C4-2B (cell line): ENCODE results near the gene SHISA8.

ENCODE experiments used
- H3K27ac ChIP-seq: fragments of 450-650 bp; 2 replicates; pipeline ENCODE4 v1.5.1; 2017
- CTCF ChIP-seq: fragments of 450-650 bp; conservative IDR thresholded peaks from 2 replicates; pipeline ENCODE4 v1.5.1; 2017; ENCODE audit warnings: mild to moderate bottlenecking
- ZFX ChIP-seq: fragments of 450-650 bp; IDR thresholded peaks from 2 replicates; pipeline ENCODE4 v1.6.1; 2017

SHISA8 gene

DNA sequence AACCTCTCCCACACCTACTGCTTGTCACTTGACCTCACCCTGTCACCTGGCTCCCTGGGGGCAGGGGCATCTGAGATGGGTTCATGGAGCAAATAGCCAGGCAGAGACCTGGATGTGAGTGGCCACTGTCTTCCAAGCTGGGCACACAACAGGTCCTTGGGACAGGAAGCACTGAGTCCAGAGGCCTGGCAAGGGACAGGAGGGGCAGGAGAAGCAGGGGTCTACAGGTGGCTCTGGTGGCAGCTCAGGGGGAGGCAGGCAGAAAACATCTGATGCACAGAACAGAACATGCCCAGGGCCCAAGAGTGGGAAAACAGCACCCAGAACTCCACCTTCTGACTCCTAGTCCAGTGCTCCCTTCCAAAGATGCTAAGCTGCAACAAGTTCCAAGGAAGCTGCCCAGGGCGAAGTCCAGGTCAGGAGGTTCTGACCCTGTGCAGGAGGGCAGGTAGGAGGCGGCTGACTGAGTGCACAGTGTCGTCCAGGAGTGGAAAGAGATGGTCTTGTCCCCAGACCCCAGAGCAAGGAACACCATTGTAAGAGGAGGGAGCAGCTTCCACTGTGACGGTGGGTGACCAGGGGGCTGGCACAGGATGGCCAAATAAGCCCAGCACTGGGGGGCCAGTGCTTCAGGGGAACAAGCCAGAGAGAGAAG is 8.2 kb upstream of the SHISA8 start:
- TF ChIP-seq ZFX (no peak), CTCF (no peak)

DNA sequence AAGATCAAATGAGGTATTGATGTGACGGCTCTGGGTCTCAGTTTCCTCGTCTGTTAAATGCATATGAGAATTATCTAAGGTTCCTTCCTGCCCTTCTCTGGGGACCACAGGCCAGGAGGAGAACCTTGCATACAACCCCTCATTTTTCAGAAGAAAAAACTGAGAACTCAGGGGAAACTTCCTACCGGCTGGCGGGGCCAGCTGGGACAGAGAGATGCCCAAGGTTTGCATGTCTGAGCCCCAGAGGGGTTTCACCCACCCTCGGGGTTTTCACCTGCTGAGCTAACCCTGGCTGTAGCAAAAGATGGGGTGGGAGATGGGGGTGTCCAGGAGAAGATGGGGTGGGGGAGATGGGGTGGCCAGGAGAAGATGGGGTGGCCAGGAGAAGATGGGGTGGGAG is 7.5 kb upstream of the SHISA8 start:
- TF ChIP-seq CTCF (no peak), ZFX (no peak)
- H3K27ac ChIP-seq, result no peak overlapping the region

More for the DNA sequence above, 8.2 kb upstream of the SHISA8 start:
- no peak overlapping the region for H3K27ac ChIP-seq

DNA sequence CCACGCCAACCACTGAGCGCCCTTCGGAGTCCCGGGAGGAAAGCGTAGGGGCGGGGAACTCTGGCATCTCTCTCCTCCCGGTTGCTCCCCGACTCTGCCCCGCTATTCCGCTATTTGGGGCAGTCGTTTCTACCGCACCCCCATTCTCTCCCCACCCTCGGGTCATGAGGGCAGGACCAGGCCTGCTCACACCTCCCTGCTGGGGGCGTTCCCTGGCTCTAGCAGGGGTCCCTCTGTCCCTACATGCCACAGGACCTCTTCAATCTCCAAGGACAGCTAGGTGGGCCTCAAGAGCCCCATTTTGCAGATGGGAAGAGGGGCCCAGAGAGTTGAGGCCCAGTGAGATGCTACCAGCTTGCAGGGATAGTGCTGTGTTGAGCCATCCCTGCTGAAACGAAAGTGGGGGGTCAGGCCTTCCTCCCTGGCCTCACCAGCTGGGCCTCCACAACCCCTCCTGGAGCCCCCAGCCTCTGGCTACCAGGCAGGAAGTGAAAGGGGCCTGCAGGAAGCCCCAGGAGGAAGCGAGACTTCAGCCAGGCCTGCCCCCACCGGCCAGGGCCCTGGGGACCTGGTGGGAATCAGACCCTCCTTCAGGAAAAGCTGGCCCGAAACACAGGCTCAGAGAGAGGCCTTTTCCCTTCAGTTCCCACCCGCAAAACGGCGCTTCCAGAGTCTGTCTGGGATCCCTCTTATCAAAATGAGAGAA is 5.5 kb upstream of the SHISA8 start:
- H3K27ac ChIP-seq, result no peak overlapping the region
- TF ChIP-seq ZFX (no peak), CTCF (no peak)

DNA sequence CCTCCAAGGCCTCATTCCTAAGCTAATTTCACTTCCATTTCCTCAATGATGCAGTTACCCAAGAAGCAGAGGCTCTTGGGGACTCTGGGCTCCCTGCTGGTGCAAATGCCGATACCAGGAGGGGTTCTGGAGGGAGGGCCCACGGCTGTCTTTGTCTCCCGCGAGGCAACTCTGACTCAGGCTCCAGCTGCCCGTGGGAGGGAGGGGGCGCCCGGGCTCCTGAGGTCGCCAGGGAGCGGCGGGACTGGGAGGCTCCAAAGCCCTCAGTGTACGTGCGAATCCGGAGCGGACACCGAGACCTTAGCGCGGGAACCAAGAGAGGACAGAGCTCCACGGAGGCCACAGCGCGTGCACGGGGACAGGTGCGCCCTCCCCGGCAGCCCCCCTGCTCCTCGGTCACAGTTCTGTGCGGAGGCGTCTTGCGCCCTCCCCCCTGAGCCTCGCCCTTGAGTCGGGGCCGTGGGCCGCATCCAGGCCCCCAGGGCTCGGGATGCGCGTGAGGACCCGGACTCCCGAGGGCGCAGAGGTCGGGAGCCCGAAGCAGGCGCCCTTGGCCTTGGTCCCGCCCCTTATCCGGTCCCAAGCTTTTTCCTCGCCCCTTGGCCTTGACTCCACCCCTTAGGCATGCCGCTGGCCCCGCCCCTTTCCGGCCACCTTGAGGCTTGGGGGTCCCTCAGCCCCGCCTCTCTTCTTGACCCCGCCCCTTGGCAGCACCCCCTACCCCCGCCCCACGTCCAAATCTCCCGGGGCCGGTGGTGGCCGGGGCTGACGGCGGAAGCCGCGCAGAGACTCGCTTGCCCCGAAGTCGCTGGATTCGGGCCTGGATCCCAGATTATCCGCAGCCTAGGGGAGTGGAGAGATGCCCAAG is 4.7 kb upstream of the SHISA8 start:
- TF ChIP-seq CTCF, result no peak
- TF ChIP-seq ZFX, result no peak
- no peak overlapping the region for H3K27ac ChIP-seq

- H3K27ac ChIP-seq, result no peak overlapping the region
- no peak for TF ChIP-seq ZFX
- no peak for TF ChIP-seq CTCF
These were observed 3.3 kb upstream of the SHISA8 start for GRCh38 chr22:41917903-41918791.

- no peak overlapping the region for H3K27ac ChIP-seq
- TF ChIP-seq ZFX (no peak), CTCF (no peak)
These were observed 2.6 kb upstream of the SHISA8 start for GRCh38 chr22:41917375-41917902.
